Measurements from ENCODE around the gene PVALEF. TPM values are rescaled to one million over a fixed set of nuclear protein-coding genes. Genes with fewer than 3 reads are reported as not detected.

PVALEF gene
- total and polyA plus RNA-seq, 2 donors (not counting 1 experiment from before 2014, with no cell fraction given) = not detected

- Histone ChIP-seq H3K4me2 (ENCODE audit: extremely low read depth, insufficient read depth, low read length) (no peak overlapping the region), H3K9me3 (ENCODE audit: control insufficient read depth, insufficient read depth, low read depth, low read length) (no peaks in the 10 kb centered on the region), H3K27ac (ENCODE audit: insufficient read depth, low read length) (no peak overlapping the region), H3K4me1 (ENCODE audit: control insufficient read depth, extremely low read depth, insufficient read depth, low read length) (no peaks in the 10 kb centered on the region), H3K4me3 (replicated peaks in 1 of 4; ENCODE audit: control extremely low read depth in 1 of 4, insufficient read depth in 1 of 4, low read depth in 3 of 4, low read length in 4 of 4) (no peak overlapping the region), H3K27me3 (ENCODE audit: control insufficient read depth, insufficient read depth, low read length) (peaks cover 5% of the 10 kb centered on the region), H4K20me1 (ENCODE audit: control insufficient read depth, extremely low read depth, insufficient read depth, low read length) (no peaks in the 10 kb centered on the region), H2AFZ (ENCODE audit: low read length) (no peak overlapping the region), H3K9ac (ENCODE audit: insufficient read depth, low read length) (no peak overlapping the region), H3K36me3 (ENCODE audit: control insufficient read depth, insufficient read depth, low read length) (no peaks in the 10 kb centered on the region), H3K79me2 (ENCODE audit: control insufficient read depth, insufficient read depth, low read length) (no peaks in the 10 kb centered on the region)
- no peak for DNase-seq (ENCODE audit: low read depth in 2 of 2)
- TF ChIP-seq CTCF (conservative IDR thresholded peaks at IDR 0.05 in 1 of 2, IDR thresholded peaks at IDR 0.05 in 1 of 2; ENCODE audit: low read depth in 1 of 2, low read length in 2 of 2) (no peak), EZH2 (IDR thresholded peaks at IDR 0.05; ENCODE audit: low read length, missing control alignments) (no peak)
Measured at GRCh38 chr17:81179861-81180260, 14.6 kb downstream of the PVALEF start.

- Histone ChIP-seq H3K4me2 (ENCODE audit: extremely low read depth, insufficient read depth, low read length) (no peak overlapping the region), H3K9ac (ENCODE audit: insufficient read depth, low read length) (no peak overlapping the region), H3K27ac (ENCODE audit: insufficient read depth, low read length) (no peak overlapping the region), H3K27me3 (ENCODE audit: control insufficient read depth, insufficient read depth, low read length) (peaks cover 5% of the 10 kb centered on the region), H4K20me1 (ENCODE audit: control insufficient read depth, extremely low read depth, insufficient read depth, low read length) (no peaks in the 10 kb centered on the region), H3K79me2 (ENCODE audit: control insufficient read depth, insufficient read depth, low read length) (no peaks in the 10 kb centered on the region), H3K36me3 (ENCODE audit: control insufficient read depth, insufficient read depth, low read length) (no peaks in the 10 kb centered on the region), H2AFZ (ENCODE audit: low read length) (no peak overlapping the region), H3K4me1 (ENCODE audit: control insufficient read depth, extremely low read depth, insufficient read depth, low read length) (no peaks in the 10 kb centered on the region), H3K4me3 (replicated peaks in 1 of 4; ENCODE audit: control extremely low read depth in 1 of 4, insufficient read depth in 1 of 4, low read depth in 3 of 4, low read length in 4 of 4) (no peak overlapping the region), H3K9me3 (ENCODE audit: control insufficient read depth, insufficient read depth, low read depth, low read length) (no peaks in the 10 kb centered on the region)
- no peak for TF ChIP-seq EZH2 (IDR thresholded peaks at IDR 0.05; ENCODE audit: low read length, missing control alignments)
- no peak for TF ChIP-seq CTCF (conservative IDR thresholded peaks at IDR 0.05 in 1 of 2, IDR thresholded peaks at IDR 0.05 in 1 of 2; ENCODE audit: low read depth in 1 of 2, low read length in 2 of 2)
- DNase-seq (ENCODE audit: low read depth in 2 of 2) = no peak
Measured at GRCh38 chr17:81180836-81181810, 15.8 kb downstream of the PVALEF start.

- Histone ChIP-seq H3K27me3 (ENCODE audit: control insufficient read depth, insufficient read depth, low read length) (peaks cover 5% of the 10 kb centered on the region), H3K36me3 (ENCODE audit: control insufficient read depth, insufficient read depth, low read length) (no peaks in the 10 kb centered on the region), H3K9ac (ENCODE audit: insufficient read depth, low read length) (no peak overlapping the region), H3K4me2 (ENCODE audit: extremely low read depth, insufficient read depth, low read length) (no peak overlapping the region), H2AFZ (ENCODE audit: low read length) (no peak overlapping the region), H3K4me1 (ENCODE audit: control insufficient read depth, extremely low read depth, insufficient read depth, low read length) (no peaks in the 10 kb centered on the region), H3K9me3 (ENCODE audit: control insufficient read depth, insufficient read depth, low read depth, low read length) (no peaks in the 10 kb centered on the region), H3K27ac (ENCODE audit: insufficient read depth, low read length) (no peak overlapping the region), H3K4me3 (replicated peaks in 1 of 4; ENCODE audit: control extremely low read depth in 1 of 4, insufficient read depth in 1 of 4, low read depth in 3 of 4, low read length in 4 of 4) (no peak overlapping the region), H3K79me2 (ENCODE audit: control insufficient read depth, insufficient read depth, low read length) (no peaks in the 10 kb centered on the region), H4K20me1 (ENCODE audit: control insufficient read depth, extremely low read depth, insufficient read depth, low read length) (no peaks in the 10 kb centered on the region)
- TF ChIP-seq EZH2 (IDR thresholded peaks at IDR 0.05; ENCODE audit: low read length, missing control alignments) (no peak), CTCF (conservative IDR thresholded peaks at IDR 0.05 in 1 of 2, IDR thresholded peaks at IDR 0.05 in 1 of 2; ENCODE audit: low read depth in 1 of 2, low read length in 2 of 2) (no peak)
- DNase-seq (ENCODE audit: low read depth in 2 of 2) = no peak
Measured at GRCh38 chr17:81181811-81182185, 16.5 kb downstream of the PVALEF start.
